IgD-negative memory B cell (primary cell): ENCODE results near the gene AIG1. TPM values are rescaled to one million over a fixed set of nuclear protein-coding genes. Genes with fewer than 3 reads are reported as not detected.

Experiments
- H3K27ac Mint-ChIP-seq, 3 donors: one replicate each; pipeline ENCODE4 v1.8.0; 2020 to 2022; ENCODE audit warnings: mild to moderate bottlenecking in 3 of 3, mixed read lengths in 3 of 3, moderate library complexity in 1 of 3
- H3K27me3 Mint-ChIP-seq: one replicate; pipeline ENCODE4 v1.8.0; 2021; ENCODE audit warnings: mixed read lengths
- H3K36me3 Mint-ChIP-seq: one replicate; pipeline ENCODE4 v1.8.0; 2020; ENCODE audit warnings: mild to moderate bottlenecking, mixed read lengths
- H3K4me1 Mint-ChIP-seq, 3 donors: one replicate each; pipeline ENCODE4 v1.8.0; 2020 to 2022; ENCODE audit warnings: mixed read lengths in 3 of 3, mild to moderate bottlenecking in 1 of 3
- H3K4me3 Mint-ChIP-seq, 4 donors: one replicate each; pipeline ENCODE4 v1.8.0; 2020 to 2022; ENCODE audit warnings: mild to moderate bottlenecking in 4 of 4, mixed read lengths in 4 of 4, moderate library complexity in 3 of 4
- H3K9me3 Mint-ChIP-seq, 3 donors: one replicate each; pipeline ENCODE4 v1.8.0; 2020 to 2021; ENCODE audit warnings: mixed read lengths in 3 of 3, mild to moderate bottlenecking in 1 of 3
- polyA plus RNA-seq: library from polyadenylated mRNA; unstranded; fragments of 300-500 nt; fragmentation: Illumina TruSeq; gene quantifications from one replicate; pipeline ENCODE4 v1.2.3, GENCODE V29; 2021

AIG1 gene
- polyA plus RNA-seq, 1 donor from 2014 or later: 23.0 TPM

- peaks cover 0 to 14% (median 2%) of the 10 kb centered on the region in 3 donors for H3K9me3 Mint-ChIP-seq
- H3K36me3 Mint-ChIP-seq: peaks cover 14% of the 10 kb centered on the region
- no peak overlapping the region for H3K27ac Mint-ChIP-seq
- H3K4me1 Mint-ChIP-seq: no peaks in the 10 kb centered on the region
- no peak overlapping the region for H3K4me3 Mint-ChIP-seq
- H3K27me3 Mint-ChIP-seq: no peaks in the 10 kb centered on the region
These were observed 145.3 kb downstream of the AIG1 start for GRCh38 chr6:143205991-143206390.

GRCh38 chr6:143206550-143206949, 145.9 kb downstream of the AIG1 start:
- no peaks in the 10 kb centered on the region for H3K27me3 Mint-ChIP-seq
- no peak overlapping the region for H3K27ac Mint-ChIP-seq
- H3K36me3 Mint-ChIP-seq: peaks cover 16% of the 10 kb centered on the region
- H3K9me3 Mint-ChIP-seq: peaks cover 0 to 14% (median 2%) of the 10 kb centered on the region in 3 donors
- H3K4me3 Mint-ChIP-seq: no peak overlapping the region
- no peaks in the 10 kb centered on the region for H3K4me1 Mint-ChIP-seq

- H3K36me3 Mint-ChIP-seq: peaks cover 14% of the 10 kb centered on the region
- no peaks in the 10 kb centered on the region for H3K4me1 Mint-ChIP-seq
- H3K27me3 Mint-ChIP-seq: no peaks in the 10 kb centered on the region
- H3K4me3 Mint-ChIP-seq: no peak overlapping the region
- peaks cover 0 to 14% (median 6%) of the 10 kb centered on the region in 3 donors for H3K9me3 Mint-ChIP-seq
- no peak overlapping the region for H3K27ac Mint-ChIP-seq
These were observed 149.7 kb downstream of the AIG1 start for GRCh38 chr6:143210420-143210819.

- H3K27me3 Mint-ChIP-seq: no peaks in the 10 kb centered on the region
- peaks cover 0 to 14% (median 6%) of the 10 kb centered on the region in 3 donors for H3K9me3 Mint-ChIP-seq
- no peaks in the 10 kb centered on the region for H3K4me1 Mint-ChIP-seq
- H3K4me3 Mint-ChIP-seq: no peak overlapping the region
- peaks cover 6% of the 10 kb centered on the region for H3K36me3 Mint-ChIP-seq
- H3K27ac Mint-ChIP-seq: no peak overlapping the region
These were observed 153.2 kb downstream of the AIG1 start for GRCh38 chr6:143213859-143214376.

GRCh38 chr6:143215363-143215762, 154.7 kb downstream of the AIG1 start:
- Mint-ChIP-seq H3K4me1 (no peaks in the 10 kb centered on the region), H3K4me3 (no peak overlapping the region), H3K27ac (no peak overlapping the region), H3K9me3 (peaks cover 0 to 4% (median 3%) of the 10 kb centered on the region in 3 donors), H3K36me3 (peaks cover 10% of the 10 kb centered on the region), H3K27me3 (no peaks in the 10 kb centered on the region)

- Mint-ChIP-seq H3K4me3 (no peak overlapping the region), H3K9me3 (peaks cover 0 to 4% (median 0%) of the 10 kb centered on the region in 3 donors), H3K36me3 (peaks cover 11% of the 10 kb centered on the region), H3K27ac (no peak overlapping the region), H3K4me1 (no peaks in the 10 kb centered on the region), H3K27me3 (no peaks in the 10 kb centered on the region)
These were observed 155.1 kb downstream of the AIG1 start for GRCh38 chr6:143215771-143216170.

GRCh38 chr6:143218233-143218632, 157.5 kb downstream of the AIG1 start:
- Mint-ChIP-seq H3K27me3 (no peaks in the 10 kb centered on the region), H3K27ac (no peak overlapping the region), H3K9me3 (peaks cover 0 to 3% (median 0%) of the 10 kb centered on the region in 3 donors), H3K4me1 (no peaks in the 10 kb centered on the region), H3K36me3 (peaks cover 10% of the 10 kb centered on the region), H3K4me3 (no peak overlapping the region)

GRCh38 chr6:143221698-143222097, 161.0 kb downstream of the AIG1 start:
- H3K4me3 Mint-ChIP-seq: no peak overlapping the region
- no peaks in the 10 kb centered on the region for H3K27me3 Mint-ChIP-seq
- peak overlapping the region in 1 of 3 donors; percentile 81 for H3K27ac Mint-ChIP-seq
- no peaks in the 10 kb centered on the region for H3K4me1 Mint-ChIP-seq
- H3K36me3 Mint-ChIP-seq: peaks cover 10% of the 10 kb centered on the region
- no peaks in the 10 kb centered on the region for H3K9me3 Mint-ChIP-seq

GRCh38 chr6:143222310-143222709, 161.6 kb downstream of the AIG1 start:
- H3K4me3 Mint-ChIP-seq: no peak overlapping the region
- H3K27me3 Mint-ChIP-seq: no peaks in the 10 kb centered on the region
- no peaks in the 10 kb centered on the region for H3K4me1 Mint-ChIP-seq
- H3K36me3 Mint-ChIP-seq: peaks cover 10% of the 10 kb centered on the region
- no peaks in the 10 kb centered on the region for H3K9me3 Mint-ChIP-seq
- H3K27ac Mint-ChIP-seq: peak overlapping the region in 1 of 3 donors; percentile 81

- no peak overlapping the region for H3K27ac Mint-ChIP-seq
- peaks cover 10% of the 10 kb centered on the region for H3K36me3 Mint-ChIP-seq
These were observed 162.1 kb downstream of the AIG1 start for GRCh38 chr6:143222801-143223231.

GRCh38 chr6:143223895-143224294, 163.2 kb downstream of the AIG1 start:
- H3K27me3 Mint-ChIP-seq: no peaks in the 10 kb centered on the region
- no peaks in the 10 kb centered on the region for H3K4me1 Mint-ChIP-seq
- H3K4me3 Mint-ChIP-seq: no peak overlapping the region
- no peaks in the 10 kb centered on the region for H3K9me3 Mint-ChIP-seq
- H3K36me3 Mint-ChIP-seq: peaks cover 14% of the 10 kb centered on the region
- no peak overlapping the region for H3K27ac Mint-ChIP-seq

More at GRCh38 chr6:143222801-143223231, 162.1 kb downstream of the AIG1 start:
- H3K4me3 Mint-ChIP-seq: no peak overlapping the region
- H3K4me1 Mint-ChIP-seq: no peaks in the 10 kb centered on the region
- H3K27me3 Mint-ChIP-seq: no peaks in the 10 kb centered on the region
- H3K9me3 Mint-ChIP-seq: no peaks in the 10 kb centered on the region

- no peaks in the 10 kb centered on the region for H3K27me3 Mint-ChIP-seq
- H3K36me3 Mint-ChIP-seq: peaks cover 13% of the 10 kb centered on the region
- H3K9me3 Mint-ChIP-seq: no peaks in the 10 kb centered on the region
- no peak overlapping the region for H3K4me3 Mint-ChIP-seq
- no peaks in the 10 kb centered on the region for H3K4me1 Mint-ChIP-seq
- no peak overlapping the region for H3K27ac Mint-ChIP-seq
These were observed 163.8 kb downstream of the AIG1 start for GRCh38 chr6:143224516-143224915.

GRCh38 chr6:143225929-143226328, 165.2 kb downstream of the AIG1 start:
- Mint-ChIP-seq H3K27me3 (no peaks in the 10 kb centered on the region), H3K27ac (peak overlapping the region in 1 of 3 donors; percentile 16), H3K4me3 (no peak overlapping the region), H3K9me3 (no peaks in the 10 kb centered on the region), H3K4me1 (no peaks in the 10 kb centered on the region), H3K36me3 (peaks cover 5% of the 10 kb centered on the region)

- H3K27ac Mint-ChIP-seq: no peak overlapping the region
- peaks cover 5% of the 10 kb centered on the region for H3K36me3 Mint-ChIP-seq
- H3K4me1 Mint-ChIP-seq: no peaks in the 10 kb centered on the region
- H3K27me3 Mint-ChIP-seq: no peaks in the 10 kb centered on the region
- H3K4me3 Mint-ChIP-seq: no peak overlapping the region
- no peaks in the 10 kb centered on the region for H3K9me3 Mint-ChIP-seq
These were observed 167.0 kb downstream of the AIG1 start for GRCh38 chr6:143227675-143228074.

GRCh38 chr6:143229400-143229799, 168.7 kb downstream of the AIG1 start:
- Mint-ChIP-seq H3K9me3 (no peaks in the 10 kb centered on the region), H3K27ac (no peak overlapping the region), H3K4me1 (no peaks in the 10 kb centered on the region), H3K27me3 (no peaks in the 10 kb centered on the region), H3K4me3 (no peak overlapping the region), H3K36me3 (peaks cover 5% of the 10 kb centered on the region)

GRCh38 chr6:143232849-143233248, 172.2 kb downstream of the AIG1 start:
- H3K36me3 Mint-ChIP-seq: peaks cover 5% of the 10 kb centered on the region
- H3K27me3 Mint-ChIP-seq: no peaks in the 10 kb centered on the region
- no peak overlapping the region for H3K4me3 Mint-ChIP-seq
- H3K27ac Mint-ChIP-seq: no peak overlapping the region
- no peaks in the 10 kb centered on the region for H3K9me3 Mint-ChIP-seq
- no peaks in the 10 kb centered on the region for H3K4me1 Mint-ChIP-seq
